K562 (cell line): ENCODE results near the gene ZC3H10. TPM values are rescaled to one million over a fixed set of nuclear protein-coding genes. Genes with fewer than 3 reads are reported as not detected.

ENCODE experiments used
- BCL6 ChIP-seq: fragments of 250-450 bp; sonication (Bioruptor Pico); IDR thresholded peaks from 2 replicates; pipeline ENCODE4 v1.4.0; 2020
- BMI1 ChIP-seq: fragments of 150-350 bp; IDR thresholded peaks from 2 replicates; pipeline ENCODE4 v1.6.1; 2014; ENCODE audit warnings: low read length
- CBX3 ChIP-seq, 2 experiments: IDR thresholded peaks; 1 replicate in 1 of 2; 2 replicates in 1 of 2; pipeline ENCODE4 v1.6.1; 2012; ENCODE audit warnings: inconsistent platforms in 2 of 2, low read length in 2 of 2, borderline replicate concordance in 1 of 2, control low read depth in 1 of 2
- CTBP1 ChIP-seq: fragments of 450-650 bp; IDR thresholded peaks from 2 replicates; pipeline ENCODE4 v1.6.1; 2016; ENCODE audit warnings: borderline replicate concordance
- ETV5 ChIP-seq: sonication (generic); formaldehyde crosslinking; IDR thresholded peaks from 2 replicates; pipeline ENCODE4 v1.4.0; 2020; ENCODE audit warnings: low read depth, mild to moderate bottlenecking, missing genetic modification reagents
- GABPB2 ChIP-seq: fragments of 250-450 bp; sonication (Bioruptor Pico); conservative IDR thresholded peaks from 2 replicates; pipeline ENCODE4 v1.5.1; 2021; ENCODE audit warnings: mild to moderate bottlenecking
- GATA2 ChIP-seq: sonication (generic); formaldehyde crosslinking; IDR thresholded peaks from 2 replicates; pipeline ENCODE4 v1.4.0; 2020; ENCODE audit warnings: mild to moderate bottlenecking, missing genetic modification reagents
- GATAD2A ChIP-seq: fragments of 450-650 bp; IDR thresholded peaks from 2 replicates; pipeline ENCODE4 v1.6.1; 2017
- GTF2F1 ChIP-seq: IDR thresholded peaks from 2 replicates; pipeline ENCODE4 v1.6.1; 2011; ENCODE audit warnings: low read depth, low read length, improper control_type of control experiment
- HDAC6 ChIP-seq: IDR thresholded peaks from 2 replicates; pipeline ENCODE4 v1.6.1; 2012; ENCODE audit warnings: low read depth, mild to moderate bottlenecking, control low read depth, inconsistent platforms, low read length, moderate library complexity
- MAFF ChIP-seq: IDR thresholded peaks from 2 replicates; pipeline ENCODE4 v1.6.1; 2012; ENCODE audit warnings: low read length, improper control_type of control experiment
- MTA3 ChIP-seq: fragments of 450-650 bp; formaldehyde crosslinking; IDR thresholded peaks from 2 replicates; pipeline ENCODE4 v1.6.1; 2017; ENCODE audit warnings: mild to moderate bottlenecking, borderline replicate concordance
- NUFIP1 ChIP-seq: fragments of 450-650 bp; IDR thresholded peaks from 2 replicates; pipeline ENCODE4 v1.6.1; 2018; ENCODE audit not compliant: partially characterized antibody
- SNIP1 ChIP-seq: fragments of 450-650 bp; IDR thresholded peaks from 2 replicates; pipeline ENCODE4 v1.7.1; 2017; ENCODE audit warnings: low read depth, mild to moderate bottlenecking
- ZNF316 ChIP-seq: fragments of 450-650 bp; IDR thresholded peaks from 2 replicates; pipeline ENCODE4 v1.6.1; 2016
- ZNF347 ChIP-seq: fragments of 450-650 bp; formaldehyde crosslinking; IDR thresholded peaks from 2 replicates; pipeline ENCODE4 v1.4.0; 2020; ENCODE audit warnings: low read depth, mild to moderate bottlenecking, moderate library complexity
- polyA plus RNA-seq, 8 experiments: library from polyadenylated mRNA; depleted of rRNA in 4 of 8; stranded (reverse) in 5 of 8; unstranded in 3 of 8; fragments of >200 nt; fragmentation: Nextera tagmentation in 2 of 8; fragmentation: Illumina TruSeq in 1 of 8; extraction: Ambion mirVana in 2 of 8; extraction: Trizol in 1 of 8; gene quantifications; 2 replicates each; pipeline versions ENCODE4 v1.2.1 to v1.2.3, GENCODE V29; 2011 to 2014; ENCODE audit warnings: inconsistent platforms in 1 of 8, missing spikeins in 1 of 8
- total RNA-seq, 7 experiments: library from RNA; depleted of rRNA in 6 of 7; stranded (reverse); fragments of >200 nt in 6 of 7; fragmentation: Illumina TruSeq in 2 of 7; extraction: Trizol in 2 of 7; gene quantifications; 2 replicates each; pipeline versions ENCODE4 v1.2.1 to v1.2.3, GENCODE V29; 2011 to 2021; ENCODE audit warnings: low replicate concordance in 1 of 7
- TF ChIP-seq, protein P1 (sequence below): sonication (generic); formaldehyde crosslinking; IDR thresholded peaks from 2 replicates; pipeline ENCODE4 v1.8.0; 2023; ENCODE audit warnings: missing genetic modification reagents, mild to moderate bottlenecking, borderline replicate concordance
- TF ChIP-seq, protein P2 (sequence below): sonication (generic); formaldehyde crosslinking; IDR thresholded peaks from 2 replicates; pipeline ENCODE4 v1.8.1; 2023; ENCODE audit warnings: mild to moderate bottlenecking, missing genetic modification reagents
- TF ChIP-seq, protein P3 (sequence below): fragments of 250-450 bp; sonication (Bioruptor Pico); IDR thresholded peaks from 2 replicates; pipeline ENCODE4 v1.8.0; 2022; ENCODE audit warnings: moderate library complexity, mild to moderate bottlenecking, inconsistent platforms
- TF ChIP-seq, protein P4 (sequence below): IDR thresholded peaks from 2 replicates; pipeline ENCODE4 v1.6.1; 2016; ENCODE audit warnings: missing genetic modification characterization, missing compliant biosample characterization

Gene ZC3H10
- total and polyA plus RNA-seq, 9 of the 15 experiments (the other 6 are each of a cell fraction or from before 2014, with no cell fraction given), result 0.31 to 4.1 (median 1.6) TPM

DNA sequence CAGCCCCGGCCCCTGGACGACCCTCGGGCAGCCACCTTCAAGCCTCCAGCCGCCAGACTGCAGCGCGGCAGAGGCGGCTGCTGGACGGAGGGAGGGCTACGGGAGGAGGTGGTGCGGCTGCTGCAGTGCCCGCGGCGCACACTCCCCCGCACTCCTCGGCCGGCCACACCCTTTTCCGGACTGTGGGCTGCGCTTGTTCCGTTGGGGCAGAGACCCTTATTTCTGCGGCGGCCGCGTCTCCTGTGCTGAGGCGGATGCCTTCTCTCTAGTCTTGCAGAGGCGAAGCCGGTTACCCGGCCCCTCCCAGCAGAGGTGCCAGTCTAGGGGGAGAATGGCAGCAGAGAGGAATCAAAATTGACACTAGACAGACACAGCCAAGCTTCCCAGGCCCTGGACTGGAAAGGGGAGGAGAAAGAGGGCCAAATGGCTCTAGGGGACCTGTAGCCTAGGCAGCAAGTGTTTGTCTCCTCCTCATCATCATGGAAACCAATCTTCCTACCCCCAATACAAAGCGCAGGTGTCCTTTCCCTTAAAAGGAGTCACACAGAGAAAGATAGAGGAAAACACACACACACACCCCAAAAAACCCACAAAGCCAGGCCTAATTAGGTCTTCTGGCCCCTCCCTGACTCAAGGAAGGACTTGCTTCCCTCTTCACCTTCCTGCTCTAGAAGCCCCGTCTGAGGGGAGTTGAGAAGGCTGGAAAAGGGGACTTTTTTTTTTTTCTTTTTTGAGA, 11.3 kb downstream of the ZC3H10 start (continued):
- TF ChIP-seq, protein P1, sequence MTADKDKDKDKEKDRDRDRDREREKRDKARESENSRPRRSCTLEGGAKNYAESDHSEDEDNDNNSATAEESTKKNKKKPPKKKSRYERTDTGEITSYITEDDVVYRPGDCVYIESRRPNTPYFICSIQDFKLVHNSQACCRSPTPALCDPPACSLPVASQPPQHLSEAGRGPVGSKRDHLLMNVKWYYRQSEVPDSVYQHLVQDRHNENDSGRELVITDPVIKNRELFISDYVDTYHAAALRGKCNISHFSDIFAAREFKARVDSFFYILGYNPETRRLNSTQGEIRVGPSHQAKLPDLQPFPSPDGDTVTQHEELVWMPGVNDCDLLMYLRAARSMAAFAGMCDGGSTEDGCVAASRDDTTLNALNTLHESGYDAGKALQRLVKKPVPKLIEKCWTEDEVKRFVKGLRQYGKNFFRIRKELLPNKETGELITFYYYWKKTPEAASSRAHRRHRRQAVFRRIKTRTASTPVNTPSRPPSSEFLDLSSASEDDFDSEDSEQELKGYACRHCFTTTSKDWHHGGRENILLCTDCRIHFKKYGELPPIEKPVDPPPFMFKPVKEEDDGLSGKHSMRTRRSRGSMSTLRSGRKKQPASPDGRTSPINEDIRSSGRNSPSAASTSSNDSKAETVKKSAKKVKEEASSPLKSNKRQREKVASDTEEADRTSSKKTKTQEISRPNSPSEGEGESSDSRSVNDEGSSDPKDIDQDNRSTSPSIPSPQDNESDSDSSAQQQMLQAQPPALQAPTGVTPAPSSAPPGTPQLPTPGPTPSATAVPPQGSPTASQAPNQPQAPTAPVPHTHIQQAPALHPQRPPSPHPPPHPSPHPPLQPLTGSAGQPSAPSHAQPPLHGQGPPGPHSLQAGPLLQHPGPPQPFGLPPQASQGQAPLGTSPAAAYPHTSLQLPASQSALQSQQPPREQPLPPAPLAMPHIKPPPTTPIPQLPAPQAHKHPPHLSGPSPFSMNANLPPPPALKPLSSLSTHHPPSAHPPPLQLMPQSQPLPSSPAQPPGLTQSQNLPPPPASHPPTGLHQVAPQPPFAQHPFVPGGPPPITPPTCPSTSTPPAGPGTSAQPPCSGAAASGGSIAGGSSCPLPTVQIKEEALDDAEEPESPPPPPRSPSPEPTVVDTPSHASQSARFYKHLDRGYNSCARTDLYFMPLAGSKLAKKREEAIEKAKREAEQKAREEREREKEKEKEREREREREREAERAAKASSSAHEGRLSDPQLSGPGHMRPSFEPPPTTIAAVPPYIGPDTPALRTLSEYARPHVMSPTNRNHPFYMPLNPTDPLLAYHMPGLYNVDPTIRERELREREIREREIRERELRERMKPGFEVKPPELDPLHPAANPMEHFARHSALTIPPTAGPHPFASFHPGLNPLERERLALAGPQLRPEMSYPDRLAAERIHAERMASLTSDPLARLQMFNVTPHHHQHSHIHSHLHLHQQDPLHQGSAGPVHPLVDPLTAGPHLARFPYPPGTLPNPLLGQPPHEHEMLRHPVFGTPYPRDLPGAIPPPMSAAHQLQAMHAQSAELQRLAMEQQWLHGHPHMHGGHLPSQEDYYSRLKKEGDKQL (CRISPR knock-in tag), result no peak
- TF ChIP-seq BMI1, result no peak
- TF ChIP-seq GABPB2, result no peak
- TF ChIP-seq MAFF, result no peak
- no peak for TF ChIP-seq ZNF347 (CRISPR knock-in tag)
- no peak for TF ChIP-seq NUFIP1
- no peak for TF ChIP-seq GATA2 (CRISPR knock-in tag)
- TF ChIP-seq BCL6, result no peak
- TF ChIP-seq CBX3 (IDR thresholded peaks at IDR 0.05; ENCODE audit: borderline replicate concordance in 1 of 2, low read length in 2 of 2), result no peak
- TF ChIP-seq ETV5, result peak; percentile 87
- TF ChIP-seq MTA3, result peak; percentile 91
- TF ChIP-seq GTF2F1, result no peak
- no peak for TF ChIP-seq ZNF316
- TF ChIP-seq, protein P2, sequence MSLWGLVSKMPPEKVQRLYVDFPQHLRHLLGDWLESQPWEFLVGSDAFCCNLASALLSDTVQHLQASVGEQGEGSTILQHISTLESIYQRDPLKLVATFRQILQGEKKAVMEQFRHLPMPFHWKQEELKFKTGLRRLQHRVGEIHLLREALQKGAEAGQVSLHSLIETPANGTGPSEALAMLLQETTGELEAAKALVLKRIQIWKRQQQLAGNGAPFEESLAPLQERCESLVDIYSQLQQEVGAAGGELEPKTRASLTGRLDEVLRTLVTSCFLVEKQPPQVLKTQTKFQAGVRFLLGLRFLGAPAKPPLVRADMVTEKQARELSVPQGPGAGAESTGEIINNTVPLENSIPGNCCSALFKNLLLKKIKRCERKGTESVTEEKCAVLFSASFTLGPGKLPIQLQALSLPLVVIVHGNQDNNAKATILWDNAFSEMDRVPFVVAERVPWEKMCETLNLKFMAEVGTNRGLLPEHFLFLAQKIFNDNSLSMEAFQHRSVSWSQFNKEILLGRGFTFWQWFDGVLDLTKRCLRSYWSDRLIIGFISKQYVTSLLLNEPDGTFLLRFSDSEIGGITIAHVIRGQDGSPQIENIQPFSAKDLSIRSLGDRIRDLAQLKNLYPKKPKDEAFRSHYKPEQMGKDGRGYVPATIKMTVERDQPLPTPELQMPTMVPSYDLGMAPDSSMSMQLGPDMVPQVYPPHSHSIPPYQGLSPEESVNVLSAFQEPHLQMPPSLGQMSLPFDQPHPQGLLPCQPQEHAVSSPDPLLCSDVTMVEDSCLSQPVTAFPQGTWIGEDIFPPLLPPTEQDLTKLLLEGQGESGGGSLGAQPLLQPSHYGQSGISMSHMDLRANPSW (CRISPR knock-in tag), result no peak
- TF ChIP-seq GATAD2A, result 0 out of 2 replicates have a peak, but pooled peaks have one; percentile 35
- TF ChIP-seq, protein P3, sequence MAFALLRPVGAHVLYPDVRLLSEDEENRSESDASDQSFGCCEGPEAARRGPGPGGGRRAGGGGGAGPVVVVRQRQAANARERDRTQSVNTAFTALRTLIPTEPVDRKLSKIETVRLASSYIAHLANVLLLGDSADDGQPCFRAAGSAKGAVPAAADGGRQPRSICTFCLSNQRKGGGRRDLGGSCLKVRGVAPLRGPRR (CRISPR knock-in tag), result no peak
- TF ChIP-seq CTBP1, result peak; percentile 86
- TF ChIP-seq, protein P4, sequence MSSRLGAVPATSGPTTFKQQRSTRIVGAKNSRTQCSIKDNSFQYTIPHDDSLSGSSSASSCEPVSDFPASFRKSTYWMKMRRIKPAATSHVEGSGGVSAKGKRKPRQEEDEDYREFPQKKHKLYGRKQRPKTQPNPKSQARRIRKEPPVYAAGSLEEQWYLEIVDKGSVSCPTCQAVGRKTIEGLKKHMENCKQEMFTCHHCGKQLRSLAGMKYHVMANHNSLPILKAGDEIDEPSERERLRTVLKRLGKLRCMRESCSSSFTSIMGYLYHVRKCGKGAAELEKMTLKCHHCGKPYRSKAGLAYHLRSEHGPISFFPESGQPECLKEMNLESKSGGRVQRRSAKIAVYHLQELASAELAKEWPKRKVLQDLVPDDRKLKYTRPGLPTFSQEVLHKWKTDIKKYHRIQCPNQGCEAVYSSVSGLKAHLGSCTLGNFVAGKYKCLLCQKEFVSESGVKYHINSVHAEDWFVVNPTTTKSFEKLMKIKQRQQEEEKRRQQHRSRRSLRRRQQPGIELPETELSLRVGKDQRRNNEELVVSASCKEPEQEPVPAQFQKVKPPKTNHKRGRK (tag), result no peak
- TF ChIP-seq SNIP1, result no peak
- no peak for TF ChIP-seq HDAC6
